Amygdala (tissue), 56 donors: ENCODE data around the gene CTPS2.

Experiments
- DNase-seq, 56 donors: peaks; one replicate each; lab custom pipeline; 2025; lab: John Stamatoyannopoulos, UW

CTPS2 gene

DNA sequence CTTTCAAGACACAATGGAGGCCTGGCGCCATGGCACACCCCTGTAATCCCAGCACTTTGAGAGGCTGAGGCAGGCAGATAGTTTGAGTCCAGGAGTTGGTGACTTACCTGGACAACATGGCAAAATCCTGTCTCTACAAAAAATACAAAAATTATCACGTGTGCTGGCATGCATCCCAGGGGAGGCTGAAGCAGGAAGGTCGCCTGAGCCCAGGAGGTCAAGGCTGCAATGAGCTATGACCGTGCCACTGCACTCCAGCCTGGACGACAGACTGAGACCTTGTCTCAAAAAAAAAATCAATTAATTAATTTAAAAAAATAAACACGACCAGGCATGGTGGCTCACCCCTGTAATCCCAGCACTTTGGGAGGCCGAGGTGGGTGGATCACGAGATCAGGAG is 2.0 kb upstream of the CTPS2 start:
- DNase-seq = no peak

DNA sequence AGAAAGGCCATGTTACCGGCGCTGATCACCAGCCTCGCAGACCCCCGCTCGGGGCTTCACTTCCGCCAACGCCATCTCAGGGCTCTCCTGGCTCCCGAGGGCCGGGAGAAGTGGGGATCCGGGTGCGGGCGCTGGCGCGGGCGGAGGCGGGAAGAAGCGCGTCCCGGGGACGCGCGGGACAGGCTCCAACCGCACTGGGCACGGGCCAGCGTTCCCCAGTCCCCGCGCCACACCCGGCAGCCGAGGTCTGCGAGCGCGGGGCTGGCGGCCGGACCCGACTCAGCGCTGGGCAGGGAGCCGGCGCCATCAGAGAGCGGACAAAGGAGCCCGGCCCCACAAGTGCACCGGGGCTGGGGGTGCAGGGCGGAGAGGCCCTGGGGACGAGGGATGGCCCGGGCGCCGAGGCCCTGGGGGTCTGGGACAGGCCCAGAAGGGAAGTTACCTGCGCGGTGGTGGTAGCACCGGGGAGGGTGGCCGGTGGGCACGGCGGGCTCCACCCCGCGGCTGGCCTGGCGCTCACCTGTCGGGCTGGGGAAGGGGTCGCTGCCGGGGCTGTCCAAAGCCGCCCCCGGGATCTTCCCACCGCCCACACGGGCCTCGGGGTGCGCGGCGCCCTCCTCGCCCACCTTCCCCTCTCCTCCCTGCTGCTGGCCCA is 449 bp downstream of the CTPS2 start:
- peak in 14 of 56 donors; percentile 0 to 32 (median 10) for DNase-seq

- DNase-seq = peak in 3 of 56 donors; percentile 0 to 18 (median 0)
These were observed 1.2 kb downstream of the CTPS2 start for GRCh38 chrX:16711219-16711811.

DNA sequence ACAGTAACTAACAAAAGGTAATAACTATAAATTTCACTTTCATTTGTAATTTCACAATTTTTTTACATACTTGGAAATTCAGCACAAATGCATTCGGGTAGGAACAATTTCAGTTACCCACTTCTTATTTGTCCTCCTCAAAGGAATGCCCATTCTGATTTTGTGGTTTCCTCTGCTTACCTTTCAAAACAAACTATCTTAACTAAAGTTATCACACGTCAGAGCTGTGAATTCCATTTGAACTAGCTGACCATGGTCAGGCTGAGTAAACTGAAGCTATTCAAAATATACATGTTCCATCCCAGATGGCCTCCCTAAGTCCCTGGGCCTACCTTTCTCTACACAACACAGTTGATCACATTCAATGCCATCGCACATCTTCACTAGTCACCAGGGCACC is 4.5 kb downstream of the CTPS2 start:
- no peak for DNase-seq

DNA sequence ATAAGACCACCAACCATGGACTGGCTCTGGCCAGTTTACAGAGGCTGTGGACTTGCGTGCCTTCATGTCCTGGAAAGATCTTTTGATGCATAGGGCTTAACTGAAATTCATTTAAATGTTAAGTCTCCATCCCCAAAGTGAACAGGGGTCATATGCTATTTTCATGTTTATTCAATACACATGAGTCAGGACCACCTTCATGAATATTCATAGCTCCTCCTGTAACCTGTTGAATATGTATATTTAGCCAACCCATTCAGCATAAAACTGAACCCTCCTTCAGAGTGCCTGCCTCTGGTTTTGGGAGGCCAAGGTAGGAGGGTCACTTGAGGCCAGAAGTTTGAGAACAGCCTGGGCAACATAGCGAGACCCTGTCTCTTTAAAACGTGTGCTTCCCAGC is 7.1 kb downstream of the CTPS2 start:
- DNase-seq = no peak

- DNase-seq = no peak
These were observed 9.5 kb downstream of the CTPS2 start for GRCh38 chrX:16702700-16703599.

GRCh38 chrX:16700734-16701133 is 11.7 kb downstream of the CTPS2 start:
- no peak for DNase-seq

DNA sequence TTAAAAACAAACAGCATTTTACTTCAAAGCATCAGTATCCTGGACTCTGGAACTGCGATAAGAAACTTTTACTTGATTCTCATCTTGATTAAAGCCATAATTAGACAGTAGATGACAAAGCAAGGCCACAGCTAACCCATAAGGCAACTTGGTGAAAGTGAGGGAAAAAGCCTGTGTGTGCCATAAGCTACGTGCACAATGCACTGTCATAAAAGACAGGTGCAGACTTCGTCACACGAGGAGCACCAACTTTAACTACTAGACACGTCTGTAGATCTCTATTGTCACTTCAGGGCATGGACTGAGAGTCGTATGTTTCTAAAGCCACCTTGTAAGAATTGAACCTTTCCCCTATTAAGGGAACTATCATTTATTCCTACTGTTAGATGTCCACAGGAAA is 13.1 kb downstream of the CTPS2 start:
- no peak for DNase-seq

DNA sequence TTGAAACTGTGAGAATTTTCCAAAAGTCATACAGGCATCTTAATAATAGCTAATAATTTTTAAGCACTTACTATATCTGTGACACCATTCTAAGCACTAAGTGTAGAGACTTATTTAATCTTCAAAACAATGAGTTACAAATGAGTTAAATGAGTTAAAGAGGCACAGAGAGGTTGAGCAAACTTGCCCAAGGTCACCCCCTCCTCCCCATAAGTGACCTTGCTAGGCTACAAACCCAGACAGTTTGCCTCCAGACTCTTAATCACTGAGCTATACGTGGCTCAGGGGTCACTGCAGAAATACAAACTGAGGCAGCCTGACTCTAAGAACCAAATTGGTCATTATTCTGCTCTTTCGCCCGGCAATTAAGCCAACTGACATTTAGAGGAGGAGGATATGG is 15.5 kb downstream of the CTPS2 start:
- no peak for DNase-seq

GRCh38 chrX:16695079-16695676 is 17.3 kb downstream of the CTPS2 start:
- DNase-seq = peak in 38 of 56 donors; percentile 0 to 72 (median 4)

DNA sequence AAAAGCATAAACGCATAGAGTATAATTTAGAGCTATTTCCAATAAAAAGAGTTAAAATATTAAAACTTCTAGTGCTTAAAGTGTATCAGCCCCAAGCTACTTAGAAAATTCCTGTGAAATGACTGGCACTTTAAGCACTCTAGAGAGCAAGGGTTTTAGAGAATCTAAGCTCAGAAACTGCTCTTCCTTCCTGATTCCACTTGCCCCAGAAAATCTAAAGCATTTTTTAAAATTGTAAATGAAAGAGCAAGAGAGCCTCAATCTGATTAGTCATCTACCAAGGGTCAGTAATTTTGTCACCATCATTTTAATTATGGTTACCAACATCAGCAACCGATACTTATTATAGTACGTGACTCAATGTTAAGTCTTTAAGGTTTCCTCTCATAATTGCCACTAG is 25.0 kb downstream of the CTPS2 start:
- DNase-seq = no peak

GRCh38 chrX:16683007-16683664 is 29.3 kb downstream of the CTPS2 start:
- no peak for DNase-seq

DNA sequence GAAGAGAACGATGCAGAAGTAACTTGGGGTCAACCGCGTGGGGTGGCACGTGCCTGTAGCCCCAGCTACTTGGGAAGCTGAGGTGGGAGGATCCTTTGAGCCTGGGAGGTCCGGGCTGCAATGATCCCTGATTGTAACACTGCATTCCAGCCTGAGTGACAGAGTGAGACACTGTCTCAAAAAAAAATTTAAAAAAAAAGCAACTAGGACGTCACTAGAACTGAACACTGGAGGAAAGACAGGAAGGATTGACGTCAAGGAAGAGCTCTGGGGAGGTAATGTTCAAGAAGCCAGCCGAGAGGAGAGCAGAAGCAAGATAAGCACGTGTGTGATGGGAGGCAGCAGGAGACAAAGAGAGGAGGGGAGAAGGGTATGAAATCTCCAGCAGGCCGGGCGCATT is 33.8 kb downstream of the CTPS2 start:
- no peak for DNase-seq

DNA sequence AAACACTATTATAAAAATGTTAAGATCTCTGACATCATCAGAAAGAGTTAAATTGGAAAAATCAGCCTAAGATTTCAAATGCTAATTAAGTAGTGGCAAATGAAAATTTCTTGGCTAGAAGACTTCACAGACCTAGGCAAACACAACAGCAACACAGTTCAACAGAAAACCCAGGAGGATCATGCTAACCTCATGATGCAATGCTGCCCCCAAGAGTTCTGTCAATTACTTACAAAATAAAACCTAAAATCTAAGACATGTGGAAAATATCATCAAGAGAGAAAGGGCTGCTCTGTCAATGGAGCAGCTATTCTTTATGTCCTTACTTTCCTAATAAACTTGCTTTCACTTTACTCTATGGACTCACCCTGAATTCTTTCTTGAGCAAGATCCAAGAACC is 41.5 kb downstream of the CTPS2 start:
- DNase-seq = peak in 13 of 56 donors; percentile 0 to 30 (median 1)

DNA sequence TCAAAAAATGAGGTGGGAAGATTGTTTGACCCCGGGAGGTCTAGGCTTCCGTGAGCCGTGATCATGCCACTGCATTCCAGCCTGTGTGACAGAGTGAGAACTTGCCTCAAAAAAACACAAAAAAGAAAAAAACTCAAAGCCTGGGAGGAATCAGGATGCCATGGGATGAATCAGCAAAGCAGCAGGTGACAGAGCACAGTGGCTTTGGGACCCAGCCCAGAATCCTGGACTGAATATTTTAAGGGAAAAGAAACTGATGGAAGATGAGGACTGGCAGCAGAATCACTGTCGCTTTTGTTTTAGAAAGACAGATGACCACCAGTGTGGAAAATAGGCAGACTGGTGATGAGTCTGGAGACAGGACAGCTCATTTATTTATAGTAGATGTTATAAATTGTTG is 45.9 kb downstream of the CTPS2 start:
- DNase-seq = peak in 22 of 56 donors; percentile 0 to 56 (median 4)

DNA sequence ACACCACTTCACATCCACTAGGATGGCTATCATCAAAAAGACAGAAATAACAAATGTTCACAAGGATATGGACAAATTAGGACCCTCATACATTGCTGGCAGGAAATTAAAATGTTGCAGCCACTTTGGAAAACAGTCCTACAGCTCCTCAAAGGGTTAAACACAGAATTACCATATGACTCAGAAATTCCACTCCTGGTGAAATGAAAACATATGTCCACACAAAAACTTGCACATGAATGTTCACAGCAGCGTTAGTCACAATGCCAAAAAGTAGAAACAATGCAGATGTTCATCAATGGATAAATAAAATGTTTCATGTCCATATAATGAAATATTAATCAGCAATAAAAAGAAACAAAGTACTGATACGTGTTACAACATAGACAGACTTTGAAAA is 47.4 kb downstream of the CTPS2 start:
- no peak for DNase-seq

DNA sequence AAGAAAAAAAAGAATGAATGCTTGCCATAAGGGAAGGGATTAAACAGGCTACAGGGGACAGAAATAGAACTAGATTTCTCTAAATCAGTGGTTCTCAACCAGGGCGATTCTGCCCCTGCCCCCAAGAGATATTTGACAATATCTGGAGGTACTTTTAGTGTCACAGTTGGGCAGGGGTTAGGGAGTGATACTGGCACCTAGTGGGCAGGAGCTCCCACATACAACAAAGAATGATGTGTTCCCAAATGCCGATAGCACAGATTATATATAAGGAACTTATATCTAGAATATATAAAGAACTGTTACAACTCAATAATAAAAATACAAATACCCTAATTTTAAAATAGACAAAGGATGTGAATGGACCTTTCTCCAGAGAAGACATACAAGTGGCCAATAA is 47.8 kb downstream of the CTPS2 start:
- peak in 1 of 56 donors; percentile 0 for DNase-seq

- no peak for DNase-seq
These were observed 48.4 kb downstream of the CTPS2 start for GRCh38 chrX:16664074-16664473.

DNA sequence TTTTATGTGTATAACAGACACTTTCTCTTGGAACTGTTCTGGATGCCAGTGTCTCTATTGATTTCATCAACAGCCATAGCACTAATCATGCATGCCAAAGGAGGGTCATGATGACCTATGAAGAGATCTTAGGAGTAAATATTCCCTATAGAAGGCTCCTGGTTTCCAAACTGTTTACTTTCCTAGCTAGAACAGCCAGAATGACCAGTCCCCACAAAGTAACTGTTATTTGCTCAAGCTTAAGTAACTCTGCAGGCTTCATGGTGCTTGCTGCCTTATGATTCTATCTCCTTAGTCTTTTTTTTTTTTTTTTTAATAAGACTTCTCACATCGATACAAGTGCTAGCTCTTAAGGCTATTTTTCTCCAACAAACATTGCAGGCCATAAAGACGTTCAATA is 50.1 kb downstream of the CTPS2 start:
- no peak for DNase-seq

DNA sequence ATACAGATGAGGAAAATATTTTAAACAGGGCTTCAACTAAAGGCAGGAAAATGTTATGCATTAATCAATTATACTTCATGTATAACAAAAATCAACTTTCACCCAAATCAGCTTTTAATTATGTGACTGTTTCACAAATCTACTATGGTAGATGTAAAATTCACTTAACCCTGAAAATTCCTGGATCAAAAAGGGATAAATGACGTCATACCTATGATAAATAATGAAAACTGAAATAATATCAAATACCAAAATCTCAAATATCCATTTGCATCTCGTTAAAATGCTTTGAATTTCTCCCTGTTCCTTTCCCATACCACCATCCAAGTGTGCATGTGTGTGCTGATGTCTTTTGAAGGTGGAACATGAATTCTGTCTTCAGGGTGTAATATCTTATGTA is 51.0 kb downstream of the CTPS2 start:
- DNase-seq = no peak

DNA sequence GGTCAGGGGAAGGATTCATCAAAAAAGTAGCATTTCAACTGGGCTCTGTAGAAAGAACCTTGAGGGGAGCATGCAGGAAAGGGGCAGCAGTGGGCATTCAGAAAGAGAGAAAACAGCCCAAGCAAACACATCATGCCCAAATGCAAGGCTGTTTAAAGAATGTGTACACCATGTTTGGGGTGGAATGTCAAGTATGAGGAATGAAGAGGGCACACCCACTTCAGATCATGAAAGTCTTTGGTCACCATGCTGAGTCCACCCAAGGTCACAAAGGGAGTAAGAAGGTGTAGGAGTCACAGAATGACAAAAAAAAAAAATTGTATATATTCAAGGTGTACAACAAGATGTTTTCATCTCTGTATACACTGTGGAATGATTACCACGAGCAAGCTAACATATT is 53.1 kb downstream of the CTPS2 start:
- DNase-seq = no peak
